Fibroblast of peridontal ligament (primary cell): ENCODE results near the gene ARMH4.

Experiments
- DNase-seq: peaks from one replicate; pipeline ENCODE4 v3.0.0-alpha.2; 2010; ENCODE audit errors: extremely low read depth

ARMH4 gene, protein sequence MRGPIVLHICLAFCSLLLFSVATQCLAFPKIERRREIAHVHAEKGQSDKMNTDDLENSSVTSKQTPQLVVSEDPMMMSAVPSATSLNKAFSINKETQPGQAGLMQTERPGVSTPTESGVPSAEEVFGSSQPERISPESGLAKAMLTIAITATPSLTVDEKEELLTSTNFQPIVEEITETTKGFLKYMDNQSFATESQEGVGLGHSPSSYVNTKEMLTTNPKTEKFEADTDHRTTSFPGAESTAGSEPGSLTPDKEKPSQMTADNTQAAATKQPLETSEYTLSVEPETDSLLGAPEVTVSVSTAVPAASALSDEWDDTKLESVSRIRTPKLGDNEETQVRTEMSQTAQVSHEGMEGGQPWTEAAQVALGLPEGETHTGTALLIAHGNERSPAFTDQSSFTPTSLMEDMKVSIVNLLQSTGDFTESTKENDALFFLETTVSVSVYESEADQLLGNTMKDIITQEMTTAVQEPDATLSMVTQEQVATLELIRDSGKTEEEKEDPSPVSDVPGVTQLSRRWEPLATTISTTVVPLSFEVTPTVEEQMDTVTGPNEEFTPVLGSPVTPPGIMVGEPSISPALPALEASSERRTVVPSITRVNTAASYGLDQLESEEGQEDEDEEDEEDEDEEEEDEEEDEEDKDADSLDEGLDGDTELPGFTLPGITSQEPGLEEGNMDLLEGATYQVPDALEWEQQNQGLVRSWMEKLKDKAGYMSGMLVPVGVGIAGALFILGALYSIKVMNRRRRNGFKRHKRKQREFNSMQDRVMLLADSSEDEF

DNA sequence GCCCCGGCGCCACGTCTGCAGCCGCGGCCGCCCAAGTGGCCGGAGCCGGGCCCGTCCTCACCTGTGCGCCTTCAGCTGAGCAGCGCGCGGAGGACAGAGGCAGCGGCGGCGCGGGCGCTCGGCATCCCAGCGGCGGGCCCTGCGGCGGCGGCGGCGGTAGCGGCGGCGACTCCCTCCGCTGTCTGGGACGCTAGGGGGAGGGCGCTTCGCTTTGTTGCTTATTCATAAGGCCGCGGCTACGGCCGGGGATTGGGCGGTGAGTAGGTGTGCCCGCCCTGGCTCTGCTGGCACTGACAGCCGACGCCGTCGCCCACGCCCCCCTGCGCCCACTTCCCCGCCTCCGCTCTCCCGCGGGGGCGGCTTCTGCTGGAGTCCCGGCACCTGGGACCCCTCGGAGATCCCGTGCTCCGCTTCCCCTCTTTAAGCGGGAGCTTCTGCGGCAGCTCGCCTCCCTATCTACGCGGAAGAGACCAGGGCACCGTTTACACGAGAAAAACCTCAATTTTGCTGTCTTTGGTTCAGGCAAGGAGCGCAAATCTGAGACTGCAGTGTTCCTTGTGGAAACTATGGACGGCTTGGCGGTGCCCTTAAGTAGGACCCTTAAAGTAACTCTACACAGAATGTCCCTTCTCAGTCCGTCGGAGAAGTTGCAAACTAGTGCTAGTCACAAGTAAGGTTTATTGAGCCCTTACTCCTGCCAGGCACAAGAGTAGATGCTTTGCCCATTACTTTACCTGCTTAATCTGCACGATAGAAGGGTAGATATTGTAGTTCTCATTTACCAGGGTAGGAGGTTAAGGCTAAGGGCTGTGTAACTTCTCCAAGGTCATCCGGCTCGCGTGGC is at the start of gene ARMH4:
Gene ARMH4 (minus strand): TSS at position 200 of the 844 bp plus-strand sequence. CDS start 12,855 bp downstream, outside the sequence.
- peak; percentile 70 for DNase-seq

DNA sequence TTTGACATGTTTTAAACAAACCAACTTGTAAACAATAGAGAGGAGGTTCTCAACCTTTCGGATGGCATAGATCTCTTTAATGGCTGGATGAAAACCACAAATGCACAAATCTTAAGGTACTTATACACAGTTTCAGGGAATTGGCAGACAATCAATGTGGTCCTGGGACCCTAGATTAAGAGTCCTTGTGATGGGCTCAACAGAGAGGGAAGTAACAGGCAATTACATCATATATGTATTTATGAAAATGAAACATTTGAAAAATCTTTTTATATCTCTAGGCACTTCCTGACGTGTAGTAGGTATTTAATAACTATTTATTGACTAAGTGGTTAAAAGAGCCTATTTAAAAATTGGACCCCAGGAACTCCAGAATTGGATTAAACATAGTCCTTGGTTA is 48.8 kb upstream of the ARMH4 start:
- no peak for DNase-seq

DNA sequence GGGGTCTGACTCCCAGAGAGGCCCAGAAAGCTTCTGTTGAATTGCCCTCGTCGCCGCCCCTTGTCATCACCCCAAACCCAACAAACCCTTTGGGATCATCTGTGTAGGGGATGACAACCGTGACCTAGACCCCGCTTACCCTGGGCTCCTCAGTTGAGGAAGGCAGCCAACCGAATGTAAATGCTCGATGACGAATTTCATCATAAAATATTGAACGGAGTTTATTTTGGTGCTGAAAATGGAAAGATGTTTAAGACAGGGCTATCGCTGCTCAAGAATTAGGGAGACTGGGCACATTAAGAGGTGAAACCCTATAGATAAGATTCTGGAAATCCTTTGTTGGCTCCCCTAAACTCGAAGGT is 48.4 kb upstream of the ARMH4 start:
- DNase-seq, result peak; percentile 25

DNA sequence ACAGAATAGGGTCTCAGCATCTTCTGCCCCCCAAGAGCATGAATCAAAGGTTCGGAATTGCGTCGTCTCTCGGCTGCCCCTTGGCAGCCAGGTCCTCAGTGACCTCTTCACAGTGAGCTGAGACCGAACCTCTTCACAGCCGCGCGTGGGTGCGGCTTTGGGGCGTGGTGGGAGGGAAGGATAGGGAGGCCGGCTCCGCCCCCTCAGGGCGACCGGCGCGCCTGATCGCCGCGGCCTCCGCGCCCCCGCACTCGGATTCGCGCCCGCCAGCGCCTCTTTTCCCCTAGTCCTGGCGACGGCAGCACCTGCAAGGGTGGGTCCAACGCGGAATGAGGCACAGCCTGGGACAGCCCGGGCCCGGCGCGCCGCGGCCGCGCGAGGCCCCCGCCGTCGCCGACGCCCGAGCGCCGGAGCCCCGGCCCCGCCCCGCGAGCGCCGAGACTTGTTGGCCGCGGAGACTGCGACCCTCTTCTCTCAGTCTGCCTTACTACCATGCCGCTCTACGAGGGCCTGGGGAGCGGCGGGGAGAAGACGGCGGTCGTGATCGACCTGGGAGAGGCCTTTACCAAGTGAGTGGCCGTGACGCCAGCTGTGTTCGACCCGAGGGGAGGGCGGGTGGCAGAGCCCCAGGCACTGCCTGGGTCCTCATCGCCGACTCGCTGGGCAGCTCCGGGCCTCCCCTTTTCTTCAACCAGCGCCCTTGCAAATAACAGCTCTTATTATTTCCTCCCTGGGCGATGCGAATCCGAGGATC is 47.9 kb upstream of the ARMH4 start, which contains the start of gene ACTR10:
Gene ACTR10 (plus strand): TSS at position 424 of the 754 bp plus-strand sequence. CDS start 69 bp downstream, at position 493.
- peak; percentile 59 for DNase-seq

DNA sequence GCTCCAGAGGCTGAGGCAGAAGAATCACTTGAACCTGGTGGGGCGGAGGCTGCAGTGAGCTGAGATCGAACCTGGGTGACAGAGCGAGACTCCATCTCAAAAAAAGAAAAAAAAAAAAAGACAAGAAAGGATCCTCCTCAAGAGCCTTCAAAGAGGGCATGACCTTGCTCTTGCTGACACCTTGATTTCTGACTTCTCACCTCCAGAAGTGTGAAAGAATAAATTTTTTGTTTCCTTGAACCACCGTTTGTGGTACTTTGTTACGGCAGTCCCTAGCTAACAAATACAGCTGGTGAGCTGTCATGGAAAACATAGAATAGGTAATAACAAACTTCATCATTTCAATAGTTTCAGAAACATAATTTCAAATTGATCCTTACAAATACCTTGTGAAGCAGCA is 46.1 kb upstream of the ARMH4 start:
- DNase-seq, result no peak

DNA sequence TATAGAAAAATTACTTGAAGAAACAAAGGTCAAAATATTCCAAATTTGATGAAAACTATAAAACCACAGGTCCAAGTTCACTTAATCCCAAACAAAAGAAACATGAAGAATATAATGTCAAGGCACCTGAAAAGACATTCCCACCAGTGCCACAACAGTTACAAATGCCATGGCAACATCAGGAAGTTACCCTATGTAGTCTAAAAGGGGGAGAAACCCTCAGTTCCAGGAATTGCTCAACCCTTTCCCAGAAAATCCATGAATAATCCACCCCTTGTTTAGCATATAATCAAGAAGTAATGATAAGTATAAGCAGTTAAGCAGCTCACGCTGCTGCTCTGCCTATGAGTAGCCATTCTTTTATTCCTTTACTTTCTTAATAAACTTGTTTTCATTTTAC is 44.2 kb upstream of the ARMH4 start:
- DNase-seq, result no peak

DNA sequence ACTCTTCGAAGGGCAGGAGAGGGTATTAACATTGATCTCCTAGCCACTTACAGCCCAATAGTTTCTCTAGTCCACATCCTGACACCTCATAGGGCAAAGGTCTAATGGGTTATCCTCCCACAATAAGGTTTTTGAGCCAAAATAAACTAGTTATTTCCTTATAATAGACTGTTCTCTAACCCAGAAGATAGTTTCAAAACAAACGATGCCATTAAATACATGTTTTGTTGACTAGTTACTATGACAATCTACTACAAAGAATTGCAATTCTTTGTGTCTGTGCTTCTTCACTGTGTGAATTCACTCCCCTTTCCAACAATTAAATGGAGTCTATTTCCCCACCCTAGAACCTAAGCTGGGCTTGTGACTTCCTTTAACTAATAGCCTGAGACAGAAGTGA is 41.5 kb upstream of the ARMH4 start:
- no peak for DNase-seq

DNA sequence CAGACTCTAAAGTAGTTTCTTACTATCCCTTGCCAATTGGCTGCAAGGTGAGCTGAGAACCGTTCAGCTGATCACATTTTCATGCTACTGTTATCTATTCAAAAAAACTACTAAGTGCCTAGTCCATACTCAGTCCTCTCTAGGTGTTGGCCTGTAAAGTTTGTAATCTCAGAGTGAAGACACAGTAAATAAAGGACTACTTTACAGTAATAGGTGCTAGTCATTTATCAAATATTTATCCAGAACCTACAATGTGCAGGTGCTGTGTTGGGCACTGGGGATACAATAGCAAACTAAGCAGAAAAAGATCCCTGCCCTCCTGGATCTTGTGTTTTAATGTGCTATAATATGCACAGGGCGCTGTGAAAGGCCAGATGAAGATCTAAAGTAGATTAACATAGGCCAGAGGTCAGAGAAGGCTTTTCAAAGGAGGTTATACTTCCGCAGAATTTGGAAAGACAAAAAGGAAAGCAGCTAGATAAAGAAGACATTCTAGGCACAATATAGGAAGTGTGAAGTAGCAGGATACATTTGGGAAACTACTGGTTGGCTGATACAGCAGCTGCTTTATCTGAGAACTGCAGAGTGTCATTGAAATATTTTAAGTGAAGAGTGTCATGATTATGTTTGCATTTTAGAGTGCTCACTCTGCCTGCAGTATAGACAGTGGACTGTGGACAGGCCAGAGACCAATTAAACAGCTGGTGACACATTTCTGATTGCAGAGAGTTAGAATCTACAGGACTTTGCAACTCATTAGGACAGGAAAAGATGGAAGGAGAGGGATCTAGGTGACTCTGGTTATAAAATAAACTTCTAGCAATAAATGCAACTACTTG is 40.0 kb upstream of the ARMH4 start:
- DNase-seq, result no peak

DNA sequence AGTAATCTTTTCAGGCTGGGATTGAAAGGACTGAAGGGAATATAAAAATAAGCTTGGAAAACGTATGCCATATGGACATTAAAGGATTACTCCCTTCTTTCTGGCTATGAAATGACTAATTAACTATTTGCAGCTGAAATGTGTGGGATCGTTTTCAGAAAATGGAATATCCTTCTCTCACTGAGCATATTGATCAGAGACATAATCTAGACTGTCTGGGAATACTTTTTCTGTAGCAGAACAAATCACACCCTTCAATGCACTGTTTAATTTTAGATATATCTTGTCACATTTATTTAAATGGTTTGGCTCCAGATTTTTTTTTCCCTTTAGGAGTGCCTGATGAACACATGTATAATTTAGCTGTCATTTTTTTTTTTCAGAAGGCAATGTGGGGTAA is 37.2 kb upstream of the ARMH4 start:
- DNase-seq, result no peak

DNA sequence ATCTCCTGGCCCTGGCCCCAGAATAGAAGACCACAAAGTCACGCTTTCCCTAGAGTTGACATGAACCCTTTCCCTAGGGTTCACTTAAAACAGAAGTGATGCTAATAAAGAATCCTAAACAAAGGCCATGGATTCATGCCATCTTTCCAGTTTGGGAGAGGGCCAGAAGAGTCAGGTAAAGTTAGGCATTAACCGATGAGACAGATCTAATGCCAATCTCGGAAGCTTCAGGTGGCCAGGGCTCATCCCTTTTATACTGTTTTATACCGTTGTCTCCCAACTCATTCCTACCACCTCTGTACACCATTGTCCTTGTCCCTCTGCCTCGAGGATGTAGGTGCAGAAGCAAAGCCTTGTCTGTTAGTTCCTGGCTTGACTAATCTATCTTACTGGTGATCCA is 25.1 kb upstream of the ARMH4 start:
- no peak for DNase-seq

DNA sequence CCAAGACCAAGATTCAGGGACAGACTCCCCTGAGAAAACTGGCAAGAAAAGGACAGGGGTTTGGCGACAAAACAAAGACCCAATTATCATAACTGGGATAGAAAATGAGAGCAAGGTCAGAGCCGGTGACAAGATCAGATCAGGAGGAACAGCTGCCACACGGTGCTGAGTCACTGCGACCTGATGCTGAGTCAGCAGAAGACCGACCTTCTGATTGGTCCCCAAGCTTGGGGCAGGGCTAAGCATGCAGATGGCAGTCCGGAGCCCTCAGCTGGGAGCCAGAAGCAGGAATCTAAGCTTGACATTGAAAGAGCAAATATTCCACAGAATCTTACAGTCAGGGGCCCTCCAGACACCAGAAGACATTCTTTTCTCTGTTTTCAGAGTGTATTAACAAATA is 19.1 kb upstream of the ARMH4 start:
- DNase-seq, result peak; percentile 84

DNA sequence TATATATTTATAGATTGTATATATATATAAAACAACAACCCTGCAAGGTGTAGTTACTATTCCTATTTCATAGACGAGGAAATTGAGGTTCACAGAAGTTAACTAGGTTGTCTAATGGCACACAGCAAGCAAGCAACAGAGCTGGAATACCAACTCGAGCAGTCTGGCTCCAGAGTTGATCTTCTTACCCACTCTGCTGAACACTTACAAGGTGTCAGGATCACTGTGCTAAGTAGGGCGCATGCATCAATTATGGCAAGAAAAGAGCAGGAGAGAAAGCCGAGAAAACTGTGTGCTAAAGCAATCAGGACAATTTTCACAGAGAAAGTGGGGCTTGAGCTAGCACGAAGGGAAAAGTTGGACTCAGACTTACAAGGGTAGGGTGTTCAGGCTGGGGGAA is 15.9 kb upstream of the ARMH4 start:
- no peak for DNase-seq

DNA sequence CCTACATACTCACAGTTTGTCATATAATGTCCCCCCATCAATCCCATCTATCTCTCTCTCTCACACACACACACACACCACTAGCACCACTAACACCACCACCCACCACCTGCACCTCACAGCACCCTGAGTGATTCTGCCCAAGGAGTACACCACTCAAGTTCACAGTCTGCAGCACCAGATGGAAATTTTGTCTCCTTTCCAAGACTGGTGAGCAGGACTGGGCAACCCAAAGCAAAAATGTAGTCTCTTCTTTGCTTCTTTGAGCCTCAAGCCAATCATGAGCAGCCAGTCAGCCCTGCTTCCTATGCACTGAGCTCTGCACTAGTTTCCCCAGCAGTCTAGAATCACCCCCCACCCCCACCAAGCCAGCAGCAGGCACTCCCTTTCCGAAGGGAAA is 15.0 kb upstream of the ARMH4 start:
- DNase-seq, result peak; percentile 9

DNA sequence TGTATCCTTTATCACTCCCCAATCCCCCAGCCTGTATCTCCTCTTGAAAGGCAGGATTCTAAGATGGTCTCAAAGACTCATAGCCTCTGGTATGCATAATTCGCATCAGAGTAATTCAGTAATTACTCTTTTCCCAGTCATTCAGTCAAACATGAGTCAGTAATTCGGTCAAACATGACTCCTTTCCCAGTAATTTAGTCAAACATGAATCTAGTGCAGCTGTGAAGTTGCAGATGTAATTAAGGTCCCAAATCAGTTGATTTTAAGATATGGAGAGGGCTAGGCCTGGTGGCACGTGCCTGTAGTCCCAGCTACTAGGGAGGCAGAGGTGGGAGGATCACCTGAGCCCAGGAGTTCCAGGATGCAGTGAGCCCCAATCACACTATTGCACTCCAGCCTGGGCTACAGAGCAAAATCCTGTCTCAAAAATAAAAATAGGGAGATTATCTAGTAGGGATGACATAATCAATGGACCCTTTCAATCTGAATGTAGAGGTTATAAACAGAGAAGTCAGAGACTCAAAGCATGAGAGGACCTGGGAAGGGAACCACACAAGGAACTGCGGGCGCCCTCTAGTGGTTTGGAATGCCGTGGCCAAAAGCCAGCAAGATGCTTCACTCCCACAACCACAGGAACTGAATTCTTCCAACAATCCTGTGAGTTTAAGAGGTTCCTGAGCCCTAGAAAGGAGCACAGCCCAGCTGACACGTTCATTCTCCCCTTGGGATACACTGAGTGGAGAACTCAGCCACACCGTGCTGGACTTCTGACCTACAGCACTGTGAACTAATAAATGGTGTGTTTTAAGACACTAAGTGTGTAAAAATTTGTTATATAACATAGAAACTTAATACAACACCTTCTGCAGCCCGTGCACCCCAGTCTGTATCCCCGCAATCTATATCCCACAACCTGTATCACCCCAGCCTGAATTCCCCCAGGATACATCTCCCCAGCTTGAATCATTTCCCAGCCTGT is 14.3 kb upstream of the ARMH4 start:
- peak; percentile 81 for DNase-seq

DNA sequence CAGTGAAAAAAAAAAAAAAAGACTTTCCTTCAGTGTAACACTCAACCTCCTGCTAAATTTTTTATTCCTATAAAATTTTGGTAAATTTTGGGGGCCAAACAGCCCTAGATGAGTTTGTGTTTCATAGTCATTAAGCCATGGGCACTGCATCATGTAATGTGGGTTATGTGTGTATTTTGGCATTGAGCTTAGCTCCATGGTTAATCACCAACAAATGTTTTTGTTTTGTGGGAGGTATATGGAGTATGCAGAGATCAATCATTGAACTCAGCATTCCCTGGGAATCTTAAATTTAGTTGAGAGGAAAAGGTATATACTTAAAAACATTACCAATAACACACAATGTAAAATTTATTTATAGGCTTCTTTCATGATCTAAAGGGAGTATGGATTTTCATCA is 8.5 kb upstream of the ARMH4 start:
- DNase-seq, result no peak

DNA sequence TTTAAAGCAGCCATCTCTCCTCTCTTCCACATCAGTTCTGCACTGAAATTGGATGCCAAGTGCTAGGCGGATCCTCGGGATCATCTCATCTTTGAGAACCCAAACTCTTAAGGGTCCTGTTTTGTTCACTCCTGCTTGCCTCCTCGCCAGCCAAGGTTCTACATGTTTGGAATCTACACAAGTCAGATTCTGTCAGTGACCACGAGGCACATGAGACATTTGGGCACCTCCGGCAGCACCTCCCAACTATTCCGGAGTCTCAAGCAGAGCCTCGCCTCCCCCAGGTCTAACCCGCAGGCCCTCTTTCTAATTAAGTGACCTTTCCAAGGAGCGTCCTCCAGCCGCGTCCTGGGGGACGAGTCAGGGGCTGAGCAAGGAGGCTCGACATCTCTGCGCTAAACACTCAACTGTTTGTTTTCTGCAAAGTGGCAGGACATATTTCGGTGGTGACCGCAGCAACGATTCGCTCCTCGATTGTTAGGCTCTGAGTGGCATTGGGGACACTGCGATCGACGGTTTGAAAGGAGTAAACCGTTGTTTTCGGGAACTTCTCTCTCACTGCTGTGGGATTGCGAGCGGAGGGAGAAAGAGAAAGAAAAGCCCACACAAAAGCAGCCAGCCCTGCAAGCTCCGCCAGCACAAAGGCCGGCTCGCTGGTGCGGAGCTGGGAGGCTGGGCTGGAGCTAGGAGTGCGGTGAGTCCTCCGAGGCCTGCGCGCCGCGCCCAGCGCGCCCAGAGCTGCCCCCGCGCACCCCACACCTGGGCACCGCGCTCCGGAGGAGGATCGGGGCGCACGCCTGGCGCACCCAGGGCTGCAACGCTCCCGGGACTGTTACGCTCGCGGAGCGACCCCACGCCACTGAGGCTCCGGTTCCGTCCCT is 640 bp downstream of the ARMH4 start:
- DNase-seq, result peak; percentile 36

DNA sequence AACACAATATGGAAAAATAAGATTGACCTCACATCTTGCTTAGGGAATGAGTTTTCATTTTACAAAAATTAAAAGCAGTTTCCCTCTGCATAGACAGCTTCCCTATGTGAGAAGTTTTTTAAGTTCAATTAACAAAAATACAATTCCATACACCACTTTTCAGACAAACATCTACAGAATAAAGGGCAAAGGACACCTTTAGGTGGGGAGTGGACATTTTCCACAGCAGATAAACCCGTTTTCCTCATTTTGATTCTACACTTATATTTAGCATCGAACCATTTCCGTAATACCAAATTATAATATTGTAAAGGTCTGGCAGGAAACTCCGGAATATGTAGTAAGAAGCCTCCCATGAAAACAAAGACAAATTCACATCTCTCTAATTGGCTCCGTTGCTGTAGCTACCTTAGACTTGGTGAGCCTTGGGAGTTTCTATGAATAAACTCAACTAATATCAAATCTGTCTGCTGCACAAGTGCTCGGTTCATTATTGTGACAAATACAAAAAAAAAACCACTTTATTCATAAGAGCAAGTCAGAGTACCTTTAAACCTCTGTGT is 1.7 kb downstream of the ARMH4 start:
- no peak for DNase-seq

DNA sequence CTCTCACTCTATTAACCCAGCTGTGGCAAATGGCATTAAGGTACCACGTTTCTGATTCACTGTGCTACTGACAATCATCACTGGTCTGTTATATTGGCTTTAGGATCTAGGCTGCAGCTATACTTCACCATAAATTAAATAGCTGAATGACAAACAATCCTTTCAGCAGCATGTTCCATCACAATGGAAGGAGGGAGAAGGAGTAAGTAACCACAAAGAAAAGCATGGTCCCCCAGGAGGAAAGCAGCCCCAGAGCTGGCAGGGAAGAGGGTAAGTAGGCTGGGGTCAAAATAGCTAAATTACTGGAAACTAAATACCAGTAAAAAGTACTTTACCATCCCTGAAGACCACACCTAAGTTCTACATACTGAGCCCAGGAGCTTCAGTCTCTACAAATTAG is 2.8 kb downstream of the ARMH4 start:
- no peak for DNase-seq
